GM21360 (cell line): ENCODE results near the gene MTA1.

Experiments
- ATAC-seq: cut with Tn5 transposase; IDR thresholded peaks from one replicate; pipeline ENCODE4 v1.9.1; 2021; ENCODE audit warnings: mild to moderate bottlenecking, moderate library complexity; ENCODE audit not compliant: unreplicated experiment

The MTA1 gene

DNA sequence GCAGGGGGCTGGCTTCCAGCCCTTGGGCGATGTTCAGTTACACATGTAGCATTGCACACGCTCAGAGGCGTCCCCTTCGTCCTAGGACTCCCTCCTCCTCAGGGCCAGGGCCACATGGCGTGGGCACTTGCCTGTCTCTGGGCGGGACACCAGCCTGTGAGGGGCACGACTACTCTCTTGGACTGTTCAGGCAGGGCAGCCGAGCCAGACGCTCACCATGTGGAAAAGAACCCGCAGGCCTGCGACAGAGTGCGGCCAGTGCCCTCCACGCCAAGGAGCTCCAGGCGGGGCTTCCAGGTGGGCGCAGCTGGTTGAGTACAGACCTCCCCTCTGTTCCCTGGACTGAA is 20.9 kb downstream of the MTA1 start:
- ATAC-seq: no peak

DNA sequence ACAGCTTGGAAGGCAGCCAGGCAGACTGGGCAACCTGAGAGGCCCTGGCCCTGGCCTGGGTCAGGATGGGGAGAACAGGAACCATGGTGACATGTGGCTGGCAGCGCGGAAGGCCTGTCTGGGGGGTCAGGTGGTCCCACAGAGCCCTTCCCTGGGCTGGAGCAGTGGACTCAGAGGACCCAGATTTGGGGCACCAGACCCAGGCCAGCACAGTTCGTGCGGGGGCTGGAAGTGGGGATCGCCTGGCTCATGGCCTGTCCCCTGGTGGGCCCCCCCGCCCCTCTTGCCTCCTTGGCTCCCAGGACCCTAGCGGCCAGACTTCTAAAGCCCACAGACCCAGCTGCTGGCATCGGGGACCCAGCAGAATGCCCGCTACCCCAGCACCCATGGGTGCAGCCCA is 21.4 kb downstream of the MTA1 start:
- ATAC-seq: no peak

DNA sequence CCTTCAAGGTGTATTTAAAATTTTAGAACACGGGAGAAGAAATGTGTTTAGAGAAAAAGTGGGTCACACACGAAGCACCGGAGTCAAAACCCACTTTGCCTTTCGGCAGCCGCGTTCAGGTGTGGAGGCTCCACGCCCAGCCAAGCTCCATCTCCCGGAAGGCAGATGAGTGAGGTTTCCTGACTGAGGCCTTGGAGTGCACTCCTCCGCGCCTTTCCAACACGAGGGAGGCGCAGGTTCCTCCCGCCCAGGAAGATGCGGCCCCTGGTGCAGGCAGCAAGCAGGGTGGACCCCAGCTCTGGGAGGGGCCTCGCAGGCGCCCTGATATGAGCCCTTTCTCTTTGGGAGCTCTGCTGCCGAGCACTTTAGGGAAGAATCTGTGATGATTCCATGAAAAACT is 22.5 kb downstream of the MTA1 start:
- ATAC-seq: no peak

DNA sequence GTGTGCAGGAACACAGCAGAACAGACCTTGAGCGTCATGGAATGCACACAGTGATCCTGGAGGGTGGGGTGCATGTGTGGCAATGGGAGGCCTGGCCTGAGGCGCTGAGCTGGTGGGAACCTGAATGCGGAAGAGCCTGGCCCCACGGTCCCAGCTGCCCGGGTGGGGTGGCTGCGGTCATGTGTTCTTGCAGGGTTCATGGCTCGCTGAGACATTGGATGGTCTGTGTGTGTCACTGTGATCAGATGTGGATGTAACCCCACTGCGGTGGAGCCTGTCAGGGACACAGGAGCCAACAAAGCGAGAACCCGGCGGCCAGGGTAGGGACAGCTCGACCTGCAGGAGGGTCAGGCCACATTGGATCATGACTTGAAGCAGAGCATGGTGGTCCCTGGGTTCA is 23.2 kb downstream of the MTA1 start:
- no peak for ATAC-seq

GRCh38 chr14:105444859-105445258 is 25.2 kb downstream of the MTA1 start:
- ATAC-seq: no peak

GRCh38 chr14:105445290-105445689 is 25.7 kb downstream of the MTA1 start:
- ATAC-seq: no peak

GRCh38 chr14:105445901-105446845 is 26.5 kb downstream of the MTA1 start:
- no peak for ATAC-seq

DNA sequence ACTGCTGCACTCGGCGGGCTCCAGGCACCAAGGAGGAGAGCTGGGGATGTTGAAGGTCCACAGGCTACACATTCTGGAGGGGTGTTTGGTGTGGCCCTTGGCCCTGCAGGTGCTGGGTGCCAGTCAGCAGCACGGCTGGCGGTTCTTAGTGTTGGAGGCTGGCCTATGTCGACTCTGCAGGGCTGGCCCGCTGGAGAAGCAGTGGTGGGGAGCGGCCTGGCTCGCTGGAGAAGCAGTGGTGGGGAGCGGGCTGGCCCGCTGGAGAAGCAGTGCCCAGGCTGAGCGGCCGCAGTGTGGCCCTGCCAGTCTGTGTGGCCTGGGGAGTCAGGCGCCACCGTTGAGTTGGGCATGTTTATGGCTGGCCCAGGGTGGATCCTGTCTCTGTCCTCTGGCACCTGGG is 27.3 kb downstream of the MTA1 start:
- ATAC-seq: no peak

- ATAC-seq: no peak
These were observed 28.3 kb downstream of the MTA1 start for GRCh38 chr14:105447651-105448640.

DNA sequence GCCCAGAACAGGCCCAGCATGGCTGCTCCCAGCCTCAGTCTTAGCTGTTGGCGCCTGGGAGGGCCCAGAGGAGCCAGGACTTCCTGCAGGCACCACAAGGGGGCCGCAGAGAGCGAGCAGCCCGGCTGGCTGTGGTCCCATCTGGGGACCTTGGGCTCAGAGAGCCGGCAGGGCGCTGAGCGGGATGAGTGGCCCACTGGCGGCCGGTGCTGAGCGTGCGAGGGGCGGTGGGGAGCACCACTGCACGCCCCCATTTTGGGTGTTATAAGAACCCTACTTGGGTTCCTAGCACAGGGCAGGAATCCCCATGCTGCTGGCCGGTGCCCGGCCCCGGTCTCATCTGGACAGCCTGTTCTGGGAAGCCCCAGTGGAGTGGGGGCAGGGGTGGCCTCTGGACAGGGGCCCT is 29.1 kb downstream of the MTA1 start:
- ATAC-seq: no peak

GRCh38 chr14:105449276-105450122 is 29.9 kb downstream of the MTA1 start:
- ATAC-seq: no peak

GRCh38 chr14:105450123-105450505 is 30.5 kb downstream of the MTA1 start:
- ATAC-seq: no peak

DNA sequence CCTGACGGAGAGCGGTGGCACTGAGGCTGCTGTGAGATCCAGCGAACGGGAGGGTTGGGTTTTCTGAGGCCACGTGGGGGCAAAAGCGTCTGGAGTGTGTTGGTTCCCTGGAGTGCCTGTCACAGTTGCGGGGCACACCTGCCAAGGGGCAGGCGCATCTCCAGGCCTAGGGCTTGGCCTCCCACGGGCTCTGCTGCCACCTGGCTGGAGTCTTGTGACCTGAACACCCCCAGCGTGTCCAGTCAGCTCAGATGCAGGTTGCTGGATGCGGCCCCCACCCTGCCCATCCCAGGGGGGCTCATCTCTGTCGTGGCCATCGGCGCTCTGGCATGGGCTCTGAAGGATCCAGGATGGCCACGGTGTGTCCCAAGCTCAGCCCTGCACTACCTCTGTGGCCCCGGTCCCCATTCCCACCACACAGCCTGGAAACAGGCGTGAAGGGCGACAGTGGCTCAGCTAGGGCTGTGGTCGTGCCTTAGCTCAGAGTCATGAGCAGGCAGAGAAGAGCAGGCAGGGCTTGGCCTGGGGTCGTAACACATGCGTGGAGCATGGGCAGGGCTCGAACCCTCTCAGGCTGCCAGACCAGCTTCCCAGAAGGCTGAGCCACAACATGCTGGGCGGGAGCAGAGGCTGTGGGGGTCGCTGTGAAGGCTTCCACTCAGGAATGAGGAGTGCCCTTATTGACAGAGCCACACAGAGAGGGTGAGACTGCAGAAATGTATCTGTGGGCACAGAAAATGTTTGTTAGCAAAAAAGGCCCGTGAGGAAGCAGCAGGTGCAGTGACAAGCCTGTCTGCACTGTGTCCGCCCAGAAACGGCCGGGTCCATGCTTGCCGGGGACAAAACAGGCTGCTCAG is 31.5 kb downstream of the MTA1 start:
- no peak for ATAC-seq

GRCh38 chr14:105452963-105453362 is 33.3 kb downstream of the MTA1 start:
- ATAC-seq: no peak

- ATAC-seq: no peak
These were observed 34.2 kb downstream of the MTA1 start for GRCh38 chr14:105453847-105454246.

DNA sequence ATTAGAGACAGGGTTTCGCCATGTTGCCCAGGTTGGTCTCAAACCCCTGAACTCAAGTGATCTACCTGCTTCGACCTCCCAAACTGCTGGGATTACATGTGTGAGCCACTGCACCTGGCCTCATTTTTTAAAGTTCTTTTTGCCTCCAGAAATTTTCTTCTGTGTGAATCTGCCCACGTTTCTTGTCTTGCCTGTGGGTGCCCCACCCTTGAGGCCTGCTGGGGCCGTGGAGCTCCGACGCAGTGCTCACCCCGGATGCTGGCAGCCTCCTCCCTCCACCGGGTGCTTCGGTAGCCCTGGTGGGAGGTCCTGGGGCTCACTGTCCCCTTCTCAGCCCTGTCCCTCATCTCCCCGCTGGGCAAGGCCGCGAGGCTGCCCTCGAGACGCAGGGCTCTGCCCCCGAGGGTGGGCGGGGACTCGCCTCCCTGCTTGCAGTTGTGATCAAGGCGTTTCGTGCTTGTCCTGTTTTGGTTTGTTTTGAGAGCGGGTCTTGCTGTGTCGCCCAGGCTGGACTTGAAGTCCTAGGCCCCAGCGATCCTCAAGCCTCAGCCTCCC is 35.5 kb downstream of the MTA1 start:
- no peak for ATAC-seq

- no peak for ATAC-seq
These were observed 36.4 kb downstream of the MTA1 start for GRCh38 chr14:105455766-105456660.

DNA sequence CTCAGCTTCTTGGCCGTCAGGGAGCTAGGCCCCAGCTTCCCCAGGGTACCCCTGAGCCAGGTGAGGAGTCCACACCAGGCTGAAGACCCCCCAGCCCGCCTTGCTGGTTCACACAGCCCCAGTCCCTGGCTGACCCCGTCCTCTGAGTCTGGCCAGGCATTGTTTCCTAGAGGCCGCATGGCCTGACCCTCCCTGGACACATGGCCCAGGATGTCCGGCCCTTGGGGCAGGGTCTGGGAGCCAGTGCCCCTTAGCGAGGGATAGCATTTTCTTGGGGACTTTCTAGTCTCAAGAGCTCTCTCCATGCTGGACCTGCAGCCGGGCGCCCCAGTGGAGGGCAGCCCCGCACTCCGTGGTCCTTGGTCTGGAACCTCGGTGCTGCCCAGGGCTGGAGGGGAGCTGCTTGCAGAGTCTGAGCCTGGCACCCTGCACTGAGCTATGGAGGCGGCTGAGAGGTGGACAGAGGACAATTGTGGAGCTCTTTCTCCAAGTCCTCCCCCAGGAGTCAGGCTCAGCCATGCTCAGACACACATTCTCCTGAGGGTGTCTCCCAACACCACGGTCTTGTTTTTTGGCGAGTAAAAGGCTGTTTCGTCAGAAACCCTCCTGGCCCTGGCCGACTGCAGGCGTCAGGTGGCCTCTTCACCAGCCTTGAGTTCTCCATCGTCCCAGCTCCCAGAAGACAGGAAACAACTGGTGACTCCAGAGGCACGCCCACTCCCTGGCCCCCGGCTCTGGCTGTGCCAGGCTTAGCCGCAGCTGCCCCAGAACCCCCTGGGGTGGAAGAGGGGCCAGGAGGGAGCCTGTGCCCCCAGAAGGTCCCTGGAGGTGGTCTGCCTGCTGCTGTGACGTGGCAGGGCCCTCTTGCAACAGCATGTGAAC is 37.4 kb downstream of the MTA1 start:
- ATAC-seq: no peak
